Heart left ventricle (tissue), 13 donors: ENCODE data around the gene ZNF408.

Source experiments
- CTCF ChIP-seq, 12 donors: fragments of 200-600 bp; sonication (generic) in 4 of 12; IDR thresholded peaks; one replicate each; pipeline versions ENCODE4 v1.5.0 to v1.8.0; 2018 to 2022; ENCODE audit warnings: antibody characterized with exemption in 12 of 12, mild to moderate bottlenecking in 5 of 12
- POLR2A ChIP-seq, 2 donors: fragments of 450-650 bp; IDR thresholded peaks; one replicate each; pipeline ENCODE4 v1.6.1; 2017; ENCODE audit warnings: antibody characterized with exemption in 2 of 2, mild to moderate bottlenecking in 2 of 2, moderate library complexity in 2 of 2
- donor health status: ischemic (EF 13 %, LVEDD 7.1; RV severe dilation, severe dysfunction).
- donor health status: DM: no; HTN: yes; CAD: no.
- donor health status: DM: no; HTN: no; CAD: no.
- donor health status: ischemic (EF 25% LVEDD 6.9; RV normal size, moderate dysfunction).
- donor health status: ischemic (EF 25% LVEDD 5.7; RV mildly dilated, moderate dysfunction).
- donor health status: ischemic (EF 35%, LVEDD 5.7; RV mildly dilated, moderate dysfunction).
- donor health status: nonischemic (EF 11% LVEDD 7.7; RV severe dilation, severe dysfunction).
- donor health status: DM: yes; HTN: yes; CAD: no.
- donor health status: PGD.
- donor health status: ischemic (EF 29% LVEDD 5.4; RV normal size, mild dysfunction).
- donor health status: nonischemic (EF 23%, LVEDD 6.1; RV moderate dilation, normal function).

- no peak for TF ChIP-seq POLR2A (IDR thresholded peaks at IDR 0.05)
- no peak for TF ChIP-seq CTCF (IDR thresholded peaks at IDR 0.05)
These were observed 39.0 kb upstream of the ZNF408 start for GRCh38 chr11:46661836-46662235.
